HepG2 (cell line): ENCODE data around the gene GATD1. TPM values are rescaled to one million over a fixed set of nuclear protein-coding genes. Genes with fewer than 3 reads are reported as not detected.

Experiments used
- GATAD1 ChIP-seq: IDR thresholded peaks from 2 replicates; pipeline ENCODE4 v1.6.1; 2016; ENCODE audit warnings: missing genetic modification reagents, missing compliant biosample characterization
- KDM1A ChIP-seq: IDR thresholded peaks from 2 replicates; pipeline ENCODE4 v1.6.1; 2016; ENCODE audit warnings: missing compliant biosample characterization
- SRF ChIP-seq: IDR thresholded peaks from 2 replicates; pipeline ENCODE4 v1.6.1; 2011; ENCODE audit warnings: mild to moderate bottlenecking, low read depth, low read length, moderate library complexity
- TGIF2 ChIP-seq: IDR thresholded peaks from 2 replicates; pipeline ENCODE4 v1.6.1; 2016; ENCODE audit warnings: control low read depth, missing compliant biosample characterization
- ZNF225 ChIP-seq: sonication (generic); formaldehyde crosslinking; IDR thresholded peaks from 2 replicates; pipeline ENCODE4 v1.4.0; 2020; ENCODE audit warnings: mild to moderate bottlenecking, missing genetic modification reagents
- ZNF274 ChIP-seq: sonication (generic); formaldehyde crosslinking; IDR thresholded peaks from 2 replicates; pipeline ENCODE4 v1.5.1; 2020; ENCODE audit warnings: mild to moderate bottlenecking, missing genetic modification reagents
- ZNF333 ChIP-seq: sonication (generic); formaldehyde crosslinking; IDR thresholded peaks from 2 replicates; pipeline ENCODE4 v1.4.0; 2020; ENCODE audit warnings: mild to moderate bottlenecking, missing genetic modification reagents, borderline replicate concordance
- ZNF572 ChIP-seq: sonication (generic); formaldehyde crosslinking; IDR thresholded peaks from 2 replicates; pipeline ENCODE4 v1.5.1; 2020; ENCODE audit warnings: mild to moderate bottlenecking, missing genetic modification reagents
- ZNF788 ChIP-seq: sonication (generic); formaldehyde crosslinking; IDR thresholded peaks from 2 replicates; pipeline ENCODE4 v1.5.0; 2020; ENCODE audit warnings: mild to moderate bottlenecking, missing genetic modification reagents, borderline replicate concordance
- polyA plus RNA-seq, 8 experiments: library from polyadenylated mRNA; depleted of rRNA in 3 of 8; stranded (reverse) in 7 of 8; unstranded in 1 of 8; fragments of >200 nt; fragmentation: Illumina TruSeq in 4 of 8; extraction: Trizol in 4 of 8; gene quantifications; 2 replicates each; pipeline versions ENCODE4 v1.2.1 to v1.2.3, GENCODE V29; 2011 to 2016; ENCODE audit warnings: low read depth in 4 of 8, missing spikeins in 1 of 8, mixed read lengths in 1 of 8; ENCODE audit not compliant: insufficient read depth in 1 of 8
- total RNA-seq, 5 experiments: library from RNA; depleted of rRNA; stranded (reverse); fragments of >200 nt; fragmentation: Illumina TruSeq; extraction: Trizol; gene quantifications; 2 replicates each; pipeline ENCODE4 v1.2.3, GENCODE V29; 2016; ENCODE audit warnings: low read depth in 1 of 5
- TF ChIP-seq, protein P1 (sequence below): sonication (generic); formaldehyde crosslinking; IDR thresholded peaks from 2 replicates; pipeline ENCODE4 v1.9.0; 2021; ENCODE audit warnings: mild to moderate bottlenecking, missing genetic modification reagents
- TF ChIP-seq, protein P2 (sequence below): sonication (generic); formaldehyde crosslinking; IDR thresholded peaks from 2 replicates; pipeline ENCODE4 v1.5.0; 2020; ENCODE audit warnings: mild to moderate bottlenecking, missing genetic modification reagents, borderline replicate concordance
- TF ChIP-seq, protein P3 (sequence below): sonication (generic); formaldehyde crosslinking; IDR thresholded peaks from 2 replicates; pipeline ENCODE4 v1.8.0; 2022; ENCODE audit warnings: low read depth, missing genetic modification reagents
- TF ChIP-seq, protein P4 (sequence below): sonication (generic); formaldehyde crosslinking; IDR thresholded peaks from 2 replicates; pipeline ENCODE4 v1.4.0; 2020; ENCODE audit warnings: missing genetic modification reagents

The GATD1 gene
- total and polyA plus RNA-seq, 2 of the 13 experiments (the other 11 are each of a cell fraction or from before 2014, with no cell fraction given) = 31.3 to 60.5 TPM

DNA sequence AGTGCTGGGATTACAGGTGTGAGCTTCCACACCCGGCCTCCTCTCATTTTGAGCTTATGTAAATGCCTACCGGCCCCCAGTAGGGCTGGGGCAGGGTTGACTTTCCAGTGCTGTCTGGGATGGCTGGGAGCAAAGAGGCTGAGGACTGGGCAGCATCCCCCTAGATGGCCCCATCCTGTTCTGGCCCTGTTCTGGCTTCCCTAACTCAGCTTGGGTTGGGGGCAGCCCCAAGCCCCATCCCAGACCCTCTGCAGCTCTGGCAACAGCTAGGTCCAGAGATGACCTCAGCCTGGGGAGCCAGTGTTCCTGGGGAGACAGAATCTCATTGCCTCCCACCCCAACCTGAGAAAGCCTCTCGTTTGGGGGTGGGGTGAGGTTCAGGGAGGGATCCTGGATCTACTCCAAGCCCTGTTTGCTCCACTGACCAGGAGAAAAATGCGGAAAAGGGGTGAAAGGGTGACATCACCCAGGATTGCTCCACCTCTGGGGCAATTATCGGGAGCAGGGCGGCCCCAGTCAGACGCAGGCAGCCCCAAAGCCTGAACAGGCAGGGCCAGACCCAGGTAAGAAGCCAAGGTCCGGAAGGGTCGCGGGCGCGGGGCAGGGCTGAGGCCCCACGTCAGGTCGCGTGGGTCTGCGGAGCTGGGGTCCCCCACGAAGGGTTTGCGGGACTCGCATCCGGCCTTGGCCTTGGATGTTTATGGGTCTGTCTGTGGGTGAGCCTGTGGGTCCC, 41.3 kb upstream of the GATD1 start, which contains the start of gene PNPLA2 (continued):
- TF ChIP-seq, protein P1, sequence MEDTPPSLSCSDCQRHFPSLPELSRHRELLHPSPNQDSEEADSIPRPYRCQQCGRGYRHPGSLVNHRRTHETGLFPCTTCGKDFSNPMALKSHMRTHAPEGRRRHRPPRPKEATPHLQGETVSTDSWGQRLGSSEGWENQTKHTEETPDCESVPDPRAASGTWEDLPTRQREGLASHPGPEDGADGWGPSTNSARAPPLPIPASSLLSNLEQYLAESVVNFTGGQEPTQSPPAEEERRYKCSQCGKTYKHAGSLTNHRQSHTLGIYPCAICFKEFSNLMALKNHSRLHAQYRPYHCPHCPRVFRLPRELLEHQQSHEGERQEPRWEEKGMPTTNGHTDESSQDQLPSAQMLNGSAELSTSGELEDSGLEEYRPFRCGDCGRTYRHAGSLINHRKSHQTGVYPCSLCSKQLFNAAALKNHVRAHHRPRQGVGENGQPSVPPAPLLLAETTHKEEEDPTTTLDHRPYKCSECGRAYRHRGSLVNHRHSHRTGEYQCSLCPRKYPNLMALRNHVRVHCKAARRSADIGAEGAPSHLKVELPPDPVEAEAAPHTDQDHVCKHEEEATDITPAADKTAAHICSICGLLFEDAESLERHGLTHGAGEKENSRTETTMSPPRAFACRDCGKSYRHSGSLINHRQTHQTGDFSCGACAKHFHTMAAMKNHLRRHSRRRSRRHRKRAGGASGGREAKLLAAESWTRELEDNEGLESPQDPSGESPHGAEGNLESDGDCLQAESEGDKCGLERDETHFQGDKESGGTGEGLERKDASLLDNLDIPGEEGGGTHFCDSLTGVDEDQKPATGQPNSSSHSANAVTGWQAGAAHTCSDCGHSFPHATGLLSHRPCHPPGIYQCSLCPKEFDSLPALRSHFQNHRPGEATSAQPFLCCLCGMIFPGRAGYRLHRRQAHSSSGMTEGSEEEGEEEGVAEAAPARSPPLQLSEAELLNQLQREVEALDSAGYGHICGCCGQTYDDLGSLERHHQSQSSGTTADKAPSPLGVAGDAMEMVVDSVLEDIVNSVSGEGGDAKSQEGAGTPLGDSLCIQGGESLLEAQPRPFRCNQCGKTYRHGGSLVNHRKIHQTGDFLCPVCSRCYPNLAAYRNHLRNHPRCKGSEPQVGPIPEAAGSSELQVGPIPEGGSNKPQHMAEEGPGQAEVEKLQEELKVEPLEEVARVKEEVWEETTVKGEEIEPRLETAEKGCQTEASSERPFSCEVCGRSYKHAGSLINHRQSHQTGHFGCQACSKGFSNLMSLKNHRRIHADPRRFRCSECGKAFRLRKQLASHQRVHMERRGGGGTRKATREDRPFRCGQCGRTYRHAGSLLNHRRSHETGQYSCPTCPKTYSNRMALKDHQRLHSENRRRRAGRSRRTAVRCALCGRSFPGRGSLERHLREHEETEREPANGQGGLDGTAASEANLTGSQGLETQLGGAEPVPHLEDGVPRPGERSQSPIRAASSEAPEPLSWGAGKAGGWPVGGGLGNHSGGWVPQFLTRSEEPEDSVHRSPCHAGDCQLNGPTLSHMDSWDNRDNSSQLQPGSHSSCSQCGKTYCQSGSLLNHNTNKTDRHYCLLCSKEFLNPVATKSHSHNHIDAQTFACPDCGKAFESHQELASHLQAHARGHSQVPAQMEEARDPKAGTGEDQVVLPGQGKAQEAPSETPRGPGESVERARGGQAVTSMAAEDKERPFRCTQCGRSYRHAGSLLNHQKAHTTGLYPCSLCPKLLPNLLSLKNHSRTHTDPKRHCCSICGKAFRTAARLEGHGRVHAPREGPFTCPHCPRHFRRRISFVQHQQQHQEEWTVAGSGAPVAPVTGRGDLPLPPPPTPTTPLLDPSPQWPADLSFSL (CRISPR knock-in tag) = no peak
- no peak for TF ChIP-seq ZNF274
- peak; percentile 60; the same call in 1 of the 2 replicates for TF ChIP-seq ZNF788 (CRISPR knock-in tag)
- TF ChIP-seq, protein P2, sequence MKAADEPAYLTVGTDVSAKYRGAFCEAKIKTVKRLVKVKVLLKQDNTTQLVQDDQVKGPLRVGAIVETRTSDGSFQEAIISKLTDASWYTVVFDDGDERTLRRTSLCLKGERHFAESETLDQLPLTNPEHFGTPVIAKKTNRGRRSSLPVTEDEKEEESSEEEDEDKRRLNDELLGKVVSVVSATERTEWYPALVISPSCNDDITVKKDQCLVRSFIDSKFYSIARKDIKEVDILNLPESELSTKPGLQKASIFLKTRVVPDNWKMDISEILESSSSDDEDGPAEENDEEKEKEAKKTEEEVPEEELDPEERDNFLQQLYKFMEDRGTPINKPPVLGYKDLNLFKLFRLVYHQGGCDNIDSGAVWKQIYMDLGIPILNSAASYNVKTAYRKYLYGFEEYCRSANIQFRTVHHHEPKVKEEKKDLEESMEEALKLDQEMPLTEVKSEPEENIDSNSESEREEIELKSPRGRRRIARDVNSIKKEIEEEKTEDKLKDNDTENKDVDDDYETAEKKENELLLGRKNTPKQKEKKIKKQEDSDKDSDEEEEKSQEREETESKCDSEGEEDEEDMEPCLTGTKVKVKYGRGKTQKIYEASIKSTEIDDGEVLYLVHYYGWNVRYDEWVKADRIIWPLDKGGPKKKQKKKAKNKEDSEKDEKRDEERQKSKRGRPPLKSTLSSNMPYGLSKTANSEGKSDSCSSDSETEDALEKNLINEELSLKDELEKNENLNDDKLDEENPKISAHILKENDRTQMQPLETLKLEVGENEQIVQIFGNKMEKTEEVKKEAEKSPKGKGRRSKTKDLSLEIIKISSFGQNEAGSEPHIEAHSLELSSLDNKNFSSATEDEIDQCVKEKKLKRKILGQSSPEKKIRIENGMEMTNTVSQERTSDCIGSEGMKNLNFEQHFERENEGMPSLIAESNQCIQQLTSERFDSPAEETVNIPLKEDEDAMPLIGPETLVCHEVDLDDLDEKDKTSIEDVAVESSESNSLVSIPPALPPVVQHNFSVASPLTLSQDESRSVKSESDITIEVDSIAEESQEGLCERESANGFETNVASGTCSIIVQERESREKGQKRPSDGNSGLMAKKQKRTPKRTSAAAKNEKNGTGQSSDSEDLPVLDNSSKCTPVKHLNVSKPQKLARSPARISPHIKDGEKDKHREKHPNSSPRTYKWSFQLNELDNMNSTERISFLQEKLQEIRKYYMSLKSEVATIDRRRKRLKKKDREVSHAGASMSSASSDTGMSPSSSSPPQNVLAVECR (CRISPR knock-in tag) = no peak
- 0 out of 2 replicates have a peak, but pooled peaks have one; percentile 13 for TF ChIP-seq GATAD1
- no peak; the same call in 1 of the 2 replicates for TF ChIP-seq ZNF333 (CRISPR knock-in tag)
- TF ChIP-seq ZNF225 (CRISPR knock-in tag) = 0 out of 2 replicates have a peak, but pooled peaks have one; percentile 10
- TF ChIP-seq, protein P3, sequence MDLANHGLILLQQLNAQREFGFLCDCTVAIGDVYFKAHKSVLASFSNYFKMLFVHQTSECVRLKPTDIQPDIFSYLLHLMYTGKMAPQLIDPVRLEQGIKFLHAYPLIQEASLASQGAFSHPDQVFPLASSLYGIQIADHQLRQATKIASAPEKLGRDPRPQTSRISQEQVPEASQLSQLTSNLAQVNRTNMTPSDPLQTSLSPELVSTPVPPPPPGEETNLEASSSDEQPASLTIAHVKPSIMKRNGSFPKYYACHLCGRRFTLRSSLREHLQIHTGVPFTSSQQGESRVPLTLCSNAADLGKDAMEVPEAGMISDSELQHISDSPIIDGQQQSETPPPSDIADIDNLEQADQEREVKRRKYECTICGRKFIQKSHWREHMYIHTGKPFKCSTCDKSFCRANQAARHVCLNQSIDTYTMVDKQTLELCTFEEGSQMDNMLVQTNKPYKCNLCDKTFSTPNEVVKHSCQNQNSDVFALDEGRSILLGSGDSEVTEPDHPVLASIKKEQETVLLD (CRISPR knock-in tag) = no peak
- no peak for TF ChIP-seq KDM1A (CRISPR knock-in tag)
- TF ChIP-seq TGIF2 = no peak
- TF ChIP-seq SRF = no peak
- TF ChIP-seq ZNF572 (CRISPR knock-in tag) = no peak
- TF ChIP-seq, protein P4, sequence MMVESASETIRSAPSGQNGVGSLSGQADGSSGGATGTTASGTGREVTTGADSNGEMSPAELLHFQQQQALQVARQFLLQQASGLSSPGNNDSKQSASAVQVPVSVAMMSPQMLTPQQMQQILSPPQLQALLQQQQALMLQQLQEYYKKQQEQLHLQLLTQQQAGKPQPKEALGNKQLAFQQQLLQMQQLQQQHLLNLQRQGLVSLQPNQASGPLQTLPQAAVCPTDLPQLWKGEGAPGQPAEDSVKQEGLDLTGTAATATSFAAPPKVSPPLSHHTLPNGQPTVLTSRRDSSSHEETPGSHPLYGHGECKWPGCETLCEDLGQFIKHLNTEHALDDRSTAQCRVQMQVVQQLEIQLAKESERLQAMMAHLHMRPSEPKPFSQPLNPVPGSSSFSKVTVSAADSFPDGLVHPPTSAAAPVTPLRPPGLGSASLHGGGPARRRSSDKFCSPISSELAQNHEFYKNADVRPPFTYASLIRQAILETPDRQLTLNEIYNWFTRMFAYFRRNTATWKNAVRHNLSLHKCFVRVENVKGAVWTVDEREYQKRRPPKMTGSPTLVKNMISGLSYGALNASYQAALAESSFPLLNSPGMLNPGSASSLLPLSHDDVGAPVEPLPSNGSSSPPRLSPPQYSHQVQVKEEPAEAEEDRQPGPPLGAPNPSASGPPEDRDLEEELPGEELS (CRISPR knock-in tag) = peak; percentile 29; the same call in 1 of the 2 replicates
